Measurements from ENCODE around the gene CMBL.
"Not testable (repeated sequence)": the region's sequence is repeated elsewhere in the genome, so short reads cannot be mapped to it uniquely, and the experiment has no call there.

Gene CMBL

GRCh38 chr5:10307206-10308148 lies at the start of gene CMBL:
Gene CMBL, minus strand, starts transcription at chr5:10307902. Its CDS starts 17,140 bp downstream, at chr5:10290762.
- Mint-ChIP-seq H3K36me3 (peaks cover 2% of the 10 kb centered on the region), H3K9me3 (ENCODE audit: low read depth) (no peaks in the 10 kb centered on the region), H3K4me1 (ENCODE audit: low read depth) (peaks cover 5% of the 10 kb centered on the region), H3K4me3 (peak within 1 kb of the TSS; percentile 88), H3K27me3 (peaks cover 8% of the 10 kb centered on the region), H3K27ac (peak within 1 kb of the TSS; percentile 19)

DNA sequence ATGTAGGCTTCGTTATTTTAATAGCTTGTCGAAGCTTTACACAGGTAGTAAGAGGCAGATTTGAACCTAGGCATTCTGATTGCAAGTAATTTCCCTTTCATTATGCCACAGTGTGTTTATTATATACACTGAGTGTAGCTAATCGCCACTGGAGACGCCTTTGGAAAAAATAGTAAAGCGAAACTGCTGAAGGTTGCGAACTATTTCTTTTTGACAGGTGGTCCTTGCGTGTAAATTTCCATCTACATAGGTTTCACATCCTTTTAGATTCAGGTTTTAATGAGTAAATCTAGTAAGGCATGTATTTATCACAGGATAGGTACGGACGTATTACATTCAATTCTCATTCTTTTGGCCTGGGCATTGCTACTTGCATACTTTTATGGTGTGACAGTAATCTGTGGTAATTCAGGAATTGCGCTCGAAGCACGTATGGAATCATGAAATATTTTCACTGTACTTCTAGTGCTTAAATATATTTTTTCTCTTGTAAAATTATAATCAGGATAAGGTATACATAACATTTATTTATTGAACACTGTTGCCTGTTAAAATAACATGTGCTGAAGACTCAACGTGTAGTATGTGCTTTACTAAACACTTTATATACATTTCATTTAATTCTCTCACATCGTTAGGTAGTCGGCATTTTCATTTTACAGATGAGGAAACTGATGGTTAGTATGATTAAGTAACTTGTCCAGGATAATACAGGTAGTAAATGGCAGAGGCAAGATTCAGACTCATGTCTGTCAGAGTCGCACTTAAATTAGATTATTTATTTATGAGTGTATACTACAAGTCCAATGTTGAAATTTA lies 47.6 kb upstream of the CMBL start:
- Mint-ChIP-seq H3K4me1 (ENCODE audit: low read depth) (peaks cover 57% of the 10 kb centered on the region), H3K36me3 (peaks cover 2% of the 10 kb centered on the region), H3K27ac (peak overlapping the region; percentile 98), H3K4me3 (peak overlapping the region; percentile 99), H3K9me3 (ENCODE audit: low read depth) (no peaks in the 10 kb centered on the region), H3K27me3 (no peaks in the 10 kb centered on the region)

DNA sequence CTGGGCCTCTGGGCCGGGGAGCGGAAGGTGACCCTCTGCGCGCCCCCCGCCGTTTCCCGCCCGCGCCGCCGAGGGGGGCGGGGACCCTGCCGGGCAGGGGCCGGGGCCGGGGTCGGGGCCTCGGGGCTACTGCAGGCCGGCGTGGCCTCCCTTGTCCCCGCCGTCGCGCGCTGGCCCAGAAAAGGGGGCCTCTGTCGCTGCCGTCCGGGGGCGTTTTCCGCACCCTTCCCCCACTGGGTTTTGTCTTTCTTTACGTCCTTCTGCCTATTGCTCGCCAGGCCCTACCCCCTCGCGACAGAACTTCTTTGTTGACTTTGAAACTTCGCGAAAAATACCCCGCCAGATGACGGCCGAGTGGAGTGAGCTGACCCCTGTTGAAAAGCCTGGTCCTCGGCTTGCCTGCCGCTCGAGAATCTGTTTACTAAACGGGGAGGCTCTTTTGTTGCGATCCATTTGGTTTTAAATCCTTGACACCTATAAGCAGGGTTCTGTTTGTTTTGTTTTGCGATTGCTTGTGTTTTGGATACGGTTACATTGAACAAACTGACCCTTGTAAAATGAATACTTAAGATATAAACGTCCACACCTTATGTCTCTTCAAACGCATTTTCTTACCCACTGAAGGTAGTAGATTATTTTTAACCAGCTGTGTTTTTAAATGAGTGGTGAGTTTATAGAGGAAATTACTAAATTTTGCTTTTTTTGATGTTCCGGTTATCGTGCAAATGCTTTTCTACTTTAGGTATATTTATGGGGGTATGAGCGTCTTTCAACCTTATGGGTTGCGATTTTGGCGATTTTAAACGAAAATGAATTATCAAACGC lies 46.6 kb upstream of the CMBL start:
- H3K9me3 Mint-ChIP-seq (ENCODE audit: low read depth): no peaks in the 10 kb centered on the region
- peak overlapping the region; percentile 98 for H3K27ac Mint-ChIP-seq
- peaks cover 2% of the 10 kb centered on the region for H3K36me3 Mint-ChIP-seq
- H3K27me3 Mint-ChIP-seq: no peaks in the 10 kb centered on the region
- peak overlapping the region; percentile 99 for H3K4me3 Mint-ChIP-seq
- peaks cover 51% of the 10 kb centered on the region for H3K4me1 Mint-ChIP-seq (ENCODE audit: low read depth)

DNA sequence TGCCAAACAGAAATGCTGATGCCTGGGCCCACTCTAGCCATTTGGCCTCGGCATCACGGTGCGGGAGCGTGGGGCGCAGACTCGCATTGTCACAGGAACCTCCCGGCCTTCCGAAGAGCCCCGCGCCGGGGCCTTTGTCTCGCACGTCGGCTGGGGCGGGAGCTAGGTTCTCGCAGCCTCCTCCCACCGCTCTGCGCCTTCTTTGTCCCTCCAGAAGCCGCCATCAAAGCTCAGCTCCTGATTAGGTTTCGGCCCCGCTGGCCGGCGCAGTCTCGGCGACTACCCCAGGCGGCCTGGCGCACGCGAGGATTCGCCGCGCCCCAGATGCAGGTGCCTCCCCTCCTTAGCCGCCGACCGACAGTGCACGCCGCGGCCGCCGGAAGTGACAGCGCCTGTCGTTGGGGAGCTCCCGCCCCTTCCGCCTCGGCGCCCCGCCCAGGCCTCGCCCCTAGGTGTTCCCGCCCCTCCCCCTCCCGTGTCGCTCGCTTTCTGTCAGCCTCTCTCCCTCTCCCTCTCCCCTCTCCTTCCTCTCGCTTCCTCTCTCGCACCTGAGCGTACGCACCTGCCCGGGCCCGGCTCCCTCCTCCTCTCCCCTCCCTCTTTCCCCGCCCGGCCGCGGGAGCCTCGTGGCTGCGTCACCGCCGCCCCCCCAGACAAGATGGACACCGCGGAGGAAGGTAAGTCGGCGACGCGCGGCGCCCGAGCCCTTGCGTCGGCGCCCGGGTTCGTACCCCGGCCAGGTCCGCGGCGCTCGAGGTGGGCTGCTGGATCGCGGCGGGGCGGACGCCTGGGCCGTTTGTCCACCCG lies 45.7 kb upstream of the CMBL start, which contains the start of gene MARCHF6:
Gene MARCHF6, plus strand, starts transcription at position 455 of the 807 bp plus-strand sequence. Its CDS starts 204 bp downstream, at position 659.
- peak within 1 kb of the TSS; percentile 99 for H3K4me3 Mint-ChIP-seq
- H3K27ac Mint-ChIP-seq: peak within 1 kb of the TSS; percentile 98
- H3K4me1 Mint-ChIP-seq (ENCODE audit: low read depth): peaks cover 46% of the 10 kb centered on the region
- peaks cover 2% of the 10 kb centered on the region for H3K36me3 Mint-ChIP-seq
- H3K9me3 Mint-ChIP-seq (ENCODE audit: low read depth): no peaks in the 10 kb centered on the region
- H3K27me3 Mint-ChIP-seq: no peaks in the 10 kb centered on the region

- peak overlapping the region; percentile 94 for H3K4me3 Mint-ChIP-seq
- H3K36me3 Mint-ChIP-seq: no peaks in the 10 kb centered on the region
- peak overlapping the region; percentile 97 for H3K27ac Mint-ChIP-seq
- H3K27me3 Mint-ChIP-seq: no peaks in the 10 kb centered on the region
- H3K4me1 Mint-ChIP-seq (ENCODE audit: low read depth): peaks cover 40% of the 10 kb centered on the region
- no peaks in the 10 kb centered on the region for H3K9me3 Mint-ChIP-seq (ENCODE audit: low read depth)
Observed at GRCh38 chr5:10352430-10353240, 44.9 kb upstream of the CMBL start.

DNA sequence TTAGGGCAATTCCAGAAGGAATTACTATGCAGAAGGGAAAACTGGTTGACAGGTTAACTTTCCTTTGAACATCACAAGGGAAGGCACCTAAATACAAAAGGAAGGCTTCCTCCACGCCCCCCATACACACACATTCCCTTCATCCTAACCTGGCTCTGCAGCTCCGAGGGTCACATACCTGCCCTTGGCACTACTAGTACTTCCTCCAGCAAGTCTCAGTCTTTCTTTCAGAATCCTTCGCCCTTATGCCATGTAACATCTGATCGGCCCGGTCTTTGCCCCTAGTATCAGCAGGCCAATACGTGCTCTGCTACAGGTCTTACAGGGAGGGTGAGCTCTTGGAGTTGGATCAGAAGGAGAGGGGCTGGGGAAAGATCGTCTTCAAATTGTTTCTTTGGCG lies 44.2 kb upstream of the CMBL start:
- Mint-ChIP-seq H3K27me3 (no peaks in the 10 kb centered on the region), H3K4me1 (ENCODE audit: low read depth) (peaks cover 33% of the 10 kb centered on the region), H3K4me3 (peak overlapping the region; percentile 94), H3K36me3 (no peaks in the 10 kb centered on the region), H3K27ac (peak overlapping the region; percentile 30), H3K9me3 (ENCODE audit: low read depth) (no peaks in the 10 kb centered on the region)

- Mint-ChIP-seq H3K27me3 (no peaks in the 10 kb centered on the region), H3K36me3 (no peaks in the 10 kb centered on the region), H3K4me1 (ENCODE audit: low read depth) (peaks cover 29% of the 10 kb centered on the region), H3K27ac (peak overlapping the region; percentile 30), H3K9me3 (ENCODE audit: low read depth) (no peaks in the 10 kb centered on the region), H3K4me3 (no peak overlapping the region)
Observed at GRCh38 chr5:10351199-10351905, 43.6 kb upstream of the CMBL start.

- Mint-ChIP-seq H3K27ac (no peak overlapping the region), H3K4me1 (ENCODE audit: low read depth) (peaks cover 14% of the 10 kb centered on the region), H3K27me3 (no peaks in the 10 kb centered on the region), H3K36me3 (no peaks in the 10 kb centered on the region), H3K4me3 (no peak overlapping the region), H3K9me3 (ENCODE audit: low read depth) (no peaks in the 10 kb centered on the region)
Observed at GRCh38 chr5:10348258-10348657, 40.6 kb upstream of the CMBL start.

- H3K4me3 Mint-ChIP-seq; H3K27me3 Mint-ChIP-seq; H3K4me1 Mint-ChIP-seq (ENCODE audit: low read depth); H3K9me3 Mint-ChIP-seq (ENCODE audit: low read depth); H3K27ac Mint-ChIP-seq; H3K36me3 Mint-ChIP-seq: not testable (repeated sequence)
Observed at GRCh38 chr5:10344461-10345106, 36.9 kb upstream of the CMBL start.

- no peaks in the 10 kb centered on the region for H3K4me1 Mint-ChIP-seq (ENCODE audit: low read depth)
- no peaks in the 10 kb centered on the region for H3K36me3 Mint-ChIP-seq
- no peak overlapping the region for H3K4me3 Mint-ChIP-seq
- H3K9me3 Mint-ChIP-seq (ENCODE audit: low read depth): no peaks in the 10 kb centered on the region
- H3K27me3 Mint-ChIP-seq: no peaks in the 10 kb centered on the region
- H3K27ac Mint-ChIP-seq: no peak overlapping the region
Observed at GRCh38 chr5:10343486-10343885, 35.8 kb upstream of the CMBL start.

- Mint-ChIP-seq H3K36me3 (no peaks in the 10 kb centered on the region), H3K9me3 (ENCODE audit: low read depth) (no peaks in the 10 kb centered on the region), H3K27me3 (peaks cover 3% of the 10 kb centered on the region), H3K27ac (no peak overlapping the region), H3K4me1 (ENCODE audit: low read depth) (no peaks in the 10 kb centered on the region), H3K4me3 (no peak overlapping the region)
Observed at GRCh38 chr5:10339958-10340357, 32.3 kb upstream of the CMBL start.

DNA sequence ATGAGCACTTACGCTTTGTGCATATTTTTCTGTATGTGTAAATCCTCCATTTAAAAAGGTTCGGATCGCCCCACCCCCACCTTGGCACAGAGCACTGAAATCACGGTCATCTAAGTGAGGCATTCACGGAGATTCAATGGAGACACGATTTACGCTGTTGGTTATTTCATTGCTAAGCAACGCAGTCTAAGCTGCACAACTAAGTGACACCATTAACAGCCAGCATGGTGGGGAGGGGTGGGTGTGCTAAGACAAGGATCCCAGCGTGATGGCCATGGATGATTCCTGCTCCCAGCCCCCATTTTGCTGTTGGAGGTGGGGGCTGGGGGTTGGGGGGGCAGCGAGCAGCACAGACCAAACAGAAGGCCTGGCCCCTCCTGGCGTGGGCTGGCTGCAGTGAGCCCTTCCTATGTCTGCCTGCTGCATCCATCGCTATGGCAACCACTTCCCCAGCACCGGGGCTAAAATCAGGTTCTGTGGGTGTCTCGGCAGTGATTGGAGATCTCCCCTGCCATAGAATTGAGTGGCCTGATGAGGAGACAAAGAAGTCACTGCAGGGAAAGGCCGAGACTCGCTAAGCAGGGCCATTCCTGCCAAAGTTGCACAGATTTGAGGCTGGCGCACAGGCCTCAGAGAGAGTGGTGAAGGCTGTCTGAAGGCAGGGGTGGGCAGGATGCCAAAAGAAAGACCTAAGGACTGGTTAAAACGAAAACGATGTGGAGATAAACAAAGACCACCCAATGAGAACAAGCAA lies 31.5 kb upstream of the CMBL start:
- no peak overlapping the region for H3K27ac Mint-ChIP-seq
- H3K36me3 Mint-ChIP-seq: no peaks in the 10 kb centered on the region
- no peaks in the 10 kb centered on the region for H3K9me3 Mint-ChIP-seq (ENCODE audit: low read depth)
- H3K4me3 Mint-ChIP-seq: no peak overlapping the region
- H3K4me1 Mint-ChIP-seq (ENCODE audit: low read depth): no peaks in the 10 kb centered on the region
- H3K27me3 Mint-ChIP-seq: peaks cover 8% of the 10 kb centered on the region

All from activated naive CD8-positive, alpha-beta T cell (primary cell).